GM12878 (cell line): ENCODE results near the gene NDUFA5. TPM values are rescaled to one million over a fixed set of nuclear protein-coding genes. Genes with fewer than 3 reads are reported as not detected.

Experiments
- ATAC-seq: fragments of 200-7000 bp; cut with Tn5 transposase; 3 replicates; pipeline ENCODE4 v1.9.1; 2020; ENCODE audit warnings: mild to moderate bottlenecking, moderate library complexity
- Bru-seq: library from RNA; stranded (reverse); fragments of 400-500 nt; gene quantifications from one replicate; lab custom pipeline; 2021; lab: Mats Ljungman, UMichigan
- BruChase-seq, 2 experiments: library from RNA; stranded (reverse); fragments of 400-500 nt; gene quantifications; one replicate each; lab custom pipeline; 2021; lab: Mats Ljungman, UMichigan
- BruUV-seq: library from RNA; stranded (reverse); fragments of 400-500 nt; replicated peaks from 2 replicates; lab custom pipeline; 2021; lab: Mats Ljungman, UMichigan
- CTCF ChIA-PET: fragments of 300-600 bp; sonication (Branson Sonifier 250); formaldehyde crosslinking; extraction: SDS; loops from one replicate; lab custom pipeline; 2021; ENCODE audit warnings: inconsistent platforms; lab: Yijun Ruan, JAX
- POLR2A ChIA-PET: fragments of 350-600 bp; formaldehyde crosslinking; extraction: SDS; loops from one replicate; lab custom pipeline; 2021; ENCODE audit warnings: inconsistent platforms; lab: Charles Lee
- RAD21 ChIA-PET: fragments of 300-600 bp; sonication (Branson Sonifier 250); formaldehyde crosslinking; loops from one replicate; lab custom pipeline; 2023; ENCODE audit warnings: antibody characterized with exemption; ENCODE audit not compliant: unreplicated experiment; lab: Charles Lee
- SMC1A ChIA-PET: fragments of 300-600 bp; sonication (Branson Sonifier 250); formaldehyde crosslinking; loops from one replicate; lab custom pipeline; 2023; ENCODE audit not compliant: unreplicated experiment, uncharacterized antibody; lab: Charles Lee
- DNase-seq: peaks from one replicate; pipeline ENCODE4 v3.0.0-alpha.2; 2011; ENCODE audit warnings: low read depth, low spot score
- FAIRE-seq: peaks from 3 replicates; lab custom pipeline; 2011; peaks lifted over from hg19 to GRCh38; lab: Jason Lieb, UNC
- H2AFZ ChIP-seq: 2 replicates; pipeline ENCODE4 v1.6.0; 2011; ENCODE audit warnings: low read depth, low read length, control low read depth; ENCODE audit not compliant: control insufficient read depth
- H3K27ac ChIP-seq: 2 replicates; pipeline ENCODE4 v1.5.1; 2011; ENCODE audit warnings: control low read depth; ENCODE audit not compliant: control insufficient read depth, insufficient read depth
- H3K27me3 ChIP-seq, 2 experiments: replicated peaks in 1 of 2; 2 replicates each; pipeline versions ENCODE4 v1.6.0 to v1.6.1; 2011; ENCODE audit warnings: low read length in 1 of 2; ENCODE audit not compliant: control insufficient read depth in 2 of 2, insufficient read depth in 2 of 2
- H3K36me3 ChIP-seq, 2 experiments: 2 replicates each; pipeline ENCODE4 v1.5.1; 2011; ENCODE audit warnings: low read length in 1 of 2; ENCODE audit not compliant: control insufficient read depth in 2 of 2, insufficient read depth in 2 of 2
- H3K4me1 ChIP-seq: 2 replicates; pipeline ENCODE4 v1.6.1; 2011; ENCODE audit warnings: mild to moderate bottlenecking, low read length, moderate library complexity, mixed read lengths; ENCODE audit not compliant: control insufficient read depth, insufficient read depth
- H3K4me2 ChIP-seq: 2 replicates; pipeline ENCODE4 v1.6.0; 2011; ENCODE audit warnings: control low read depth; ENCODE audit not compliant: control insufficient read depth, insufficient read depth
- H3K4me3 ChIP-seq: fragments of 200-600 bp; sonication (generic); 2 replicates; pipeline ENCODE4 v1.5.1; 2016
- H3K79me2 ChIP-seq: 2 replicates; pipeline ENCODE4 v1.6.0; 2011; ENCODE audit warnings: low read length; ENCODE audit not compliant: control insufficient read depth, insufficient read depth
- H3K9ac ChIP-seq: 2 replicates; pipeline ENCODE4 v1.8.0; 2011; ENCODE audit warnings: low read length, control low read depth, mixed read lengths; ENCODE audit not compliant: control insufficient read depth, insufficient read depth
- H3K9me3 ChIP-seq: replicated peaks from 3 replicates; pipeline ENCODE4 v1.5.1; 2011; ENCODE audit warnings: mild to moderate bottlenecking, low read length; ENCODE audit not compliant: control insufficient read depth, insufficient read depth
- H4K20me1 ChIP-seq: 2 replicates; pipeline ENCODE4 v1.6.0; 2011; ENCODE audit not compliant: control insufficient read depth, insufficient read depth
- CBFB ChIP-seq: IDR thresholded peaks from 2 replicates; pipeline ENCODE4 v1.6.1; 2016; ENCODE audit warnings: antibody characterized with exemption, low read depth
- CREM ChIP-seq: IDR thresholded peaks from 2 replicates; pipeline ENCODE4 v1.6.1; 2014; ENCODE audit warnings: antibody characterized with exemption, low read depth
- EED ChIP-seq: sonication (generic); IDR thresholded peaks from 2 replicates; pipeline ENCODE4 v1.6.1; 2016; ENCODE audit warnings: antibody characterized with exemption, low read depth
- FOXK2 ChIP-seq: fragments of 450-650 bp; IDR thresholded peaks from 2 replicates; pipeline ENCODE4 v1.6.1; 2017; ENCODE audit warnings: mild to moderate bottlenecking, moderate library complexity
- MTA2 ChIP-seq: fragments of 450-650 bp; IDR thresholded peaks from 2 replicates; pipeline ENCODE4 v1.6.1; 2016; ENCODE audit warnings: low read depth, mild to moderate bottlenecking, moderate library complexity
- PAX5 ChIP-seq: IDR thresholded peaks from 2 replicates; pipeline ENCODE4 v1.6.1; 2011; ENCODE audit warnings: low read depth, low read length, borderline replicate concordance
- PKNOX1 ChIP-seq: fragments of 450-650 bp; IDR thresholded peaks from 2 replicates; pipeline ENCODE4 v1.6.1; 2016; ENCODE audit warnings: mild to moderate bottlenecking
- RCOR1 ChIP-seq: conservative IDR thresholded peaks from 2 replicates; pipeline ENCODE4 v1.6.1; 2012; ENCODE audit warnings: low read depth, low read length, improper control_type of control experiment
- RFX5 ChIP-seq: IDR thresholded peaks from 2 replicates; pipeline ENCODE4 v1.6.1; 2011; ENCODE audit warnings: low read depth, low read length, improper control_type of control experiment
- SIX5 ChIP-seq: IDR thresholded peaks from 2 replicates; pipeline ENCODE4 v1.6.1; 2011; ENCODE audit warnings: mild to moderate bottlenecking, low read depth, low read length, moderate library complexity; ENCODE audit not compliant: severe bottlenecking
- SREBF1 ChIP-seq: IDR thresholded peaks from 2 replicates; pipeline ENCODE4 v1.6.1; 2012; ENCODE audit warnings: mild to moderate bottlenecking, low read length
- SREBF2 ChIP-seq: IDR thresholded peaks from 2 replicates; pipeline ENCODE4 v1.6.1; 2012; ENCODE audit warnings: mild to moderate bottlenecking, low read length
- TARDBP ChIP-seq: IDR thresholded peaks from 2 replicates; pipeline ENCODE4 v1.6.1; 2016; ENCODE audit warnings: borderline replicate concordance
- WGBS: methylation state at CpG from one replicate; pipeline ENCODE4 v1.1.6; 2016; ENCODE audit warnings: low lambda C conversion rate; ENCODE audit not compliant: insufficient replicate concordance, insufficient coverage; ENCODE audit errors: missing lambda C conversion rate; 5-methylcytosine and 5-hydroxymethylcytosine counted together
- in situ Hi-C: fragments of 300-500 bp; cut with MboI; formaldehyde crosslinking; loops from 9 replicates; pipeline ENCODE4 v1.14.3; 2018; ENCODE audit warnings: mixed read lengths
- intact Hi-C: fragments of 100-400 bp; cut with micrococcal nuclease; formaldehyde crosslinking; loops from one replicate; pipeline ENCODE4 v1.14.2; 2022; ENCODE audit not compliant: unreplicated experiment
- long read RNA-seq, 2 experiments: library from polyadenylated mRNA; unstranded; transcript quantifications; one replicate each; pipeline ENCODE4 v2.0.0, GENCODE V29; 2019 to 2020
- polyA minus RNA-seq, 3 experiments: library from RNA; depleted of rRNA, polyadenylated mRNA; stranded (reverse); fragments of >200 nt; gene quantifications; 2 replicates each; pipeline ENCODE4 v1.2.3, GENCODE V29; 2011
- polyA plus RNA-seq, 11 experiments: library from polyadenylated mRNA; depleted of rRNA in 4 of 11; unstranded in 6 of 11; stranded (reverse) in 5 of 11; fragments of >200 nt; fragmentation: Nextera tagmentation in 4 of 11; fragmentation: Illumina TruSeq in 1 of 11; extraction: Ambion mirVana in 4 of 11; extraction: Trizol in 1 of 11; gene quantifications; 1 replicate in 1 of 11; 2 replicates in 10 of 11; pipeline versions ENCODE4 v1.2.1 to v1.2.3, GENCODE V29; 2011 to 2016; ENCODE audit warnings: inconsistent platforms in 2 of 11, missing spikeins in 2 of 11, low read depth in 1 of 11
- total RNA-seq, 4 experiments: library from RNA; depleted of rRNA in 3 of 4; stranded (reverse); fragments of >200 nt in 3 of 4; fragmentation: Illumina TruSeq in 1 of 4; extraction: Trizol in 1 of 4; gene quantifications; 2 replicates each; pipeline versions ENCODE4 v1.2.1 to v1.2.3, GENCODE V29; 2013 to 2021
- TF ChIP-seq, protein P1 (sequence below): IDR thresholded peaks from 2 replicates; pipeline ENCODE4 v1.6.1; 2012; ENCODE audit warnings: low read length, inconsistent platforms
- TF ChIP-seq, protein P2 (sequence below): IDR thresholded peaks from 2 replicates; pipeline ENCODE4 v1.6.1; 2012; ENCODE audit warnings: low read depth, low read length, improper control_type of control experiment

Gene NDUFA5
- total RNA-seq (2013; cell fraction: nucleolus; rRNA removed): 45.8 and 47.9 TPM in 2 replicates
- total RNA-seq (2014; rRNA removed) (51.7 and 65.3 TPM in 2 replicates), total RNA-seq (2014; rRNA removed; fragmentation: Illumina TruSeq; extraction: Trizol) (96.3 and 101 TPM in 2 replicates), total RNA-seq (2021) (58.4 and 61.4 TPM in 2 replicates), polyA plus RNA-seq (2011; rRNA removed) (70.7 and 152 TPM in 2 replicates), polyA plus RNA-seq (2014; fragmentation: Illumina TruSeq; extraction: Trizol) (77.4 and 97.3 TPM in 2 replicates), polyA plus RNA-seq (2014; fragmentation: Nextera tagmentation; extraction: Ambion mirVana) (100 to 1,000 TPM; 183 to 209 TPM), polyA plus RNA-seq (2014; rRNA removed) (48.6 and 51.0 TPM in 2 replicates), polyA plus RNA-seq (2016; fragmentation: Nextera tagmentation; extraction: Ambion mirVana) (100 to 1,000 TPM; 163 to 175 TPM), polyA minus RNA-seq (2011; rRNA and poly(A)+ RNA removed) (10.7 and 11.3 TPM in 2 replicates), Bru-seq, nascent RNA (percentile 94 among the genes with signal in this experiment), BruChase-seq, experiment 1, labeled RNA remaining after a 6-hour chase (percentile 91 among the genes with signal in this experiment), BruChase-seq, experiment 2, labeled RNA remaining after a 2-hour chase (percentile 88 among the genes with signal in this experiment)
- polyA plus RNA-seq (2011; ENCODE audit: low read depth): 17.5 TPM
- 6.7 and 8.0 TPM in 2 replicates for polyA plus RNA-seq (2011; cell fraction: cytosol; rRNA removed)
- polyA plus RNA-seq (2011; cell fraction: nucleus; rRNA removed): 16.7 and 22.4 TPM in 2 replicates
- polyA plus RNA-seq (2012): 43.2 and 44.3 TPM in 2 replicates
- 9.8 and 16.6 TPM in 2 replicates for polyA minus RNA-seq (2011; cell fraction: cytosol; rRNA and poly(A)+ RNA removed)
- polyA minus RNA-seq (2011; cell fraction: nucleus; rRNA and poly(A)+ RNA removed): 30.6 and 39.8 TPM in 2 replicates
- long read RNA-seq, experiment 1, transcript NDUFA5-202 (4 exons, 1,360 nt): minor isoform, 23 of 138 reads
- long read RNA-seq, experiment 1, transcript NDUFA5-201 (5 exons, 1,901 nt): major isoform, 102 of 138 reads
- long read RNA-seq, experiment 1, partial matches to known transcripts: 5 of 138 reads
- long read RNA-seq, experiment 1, other reads (novel, unspliced or antisense): 7 of 138 reads
- long read RNA-seq, experiment 2, transcript NDUFA5-201 (5 exons, 1,901 nt): major isoform, 864 of 953 reads
- long read RNA-seq, experiment 2, transcript NDUFA5-202 (4 exons, 1,360 nt): minor isoform, 37 of 953 reads
- long read RNA-seq, experiment 2, transcript NDUFA5-211 (4 exons, 1,504 nt): minor isoform, 9 of 953 reads
- long read RNA-seq, experiment 2, transcript NDUFA5-212 (4 exons, 1,432 nt): minor isoform, 7 of 953 reads
- long read RNA-seq, experiment 2, partial matches to known transcripts: 12 of 953 reads
- long read RNA-seq, experiment 2, other reads (novel, unspliced or antisense): 19 of 953 reads

DNA sequence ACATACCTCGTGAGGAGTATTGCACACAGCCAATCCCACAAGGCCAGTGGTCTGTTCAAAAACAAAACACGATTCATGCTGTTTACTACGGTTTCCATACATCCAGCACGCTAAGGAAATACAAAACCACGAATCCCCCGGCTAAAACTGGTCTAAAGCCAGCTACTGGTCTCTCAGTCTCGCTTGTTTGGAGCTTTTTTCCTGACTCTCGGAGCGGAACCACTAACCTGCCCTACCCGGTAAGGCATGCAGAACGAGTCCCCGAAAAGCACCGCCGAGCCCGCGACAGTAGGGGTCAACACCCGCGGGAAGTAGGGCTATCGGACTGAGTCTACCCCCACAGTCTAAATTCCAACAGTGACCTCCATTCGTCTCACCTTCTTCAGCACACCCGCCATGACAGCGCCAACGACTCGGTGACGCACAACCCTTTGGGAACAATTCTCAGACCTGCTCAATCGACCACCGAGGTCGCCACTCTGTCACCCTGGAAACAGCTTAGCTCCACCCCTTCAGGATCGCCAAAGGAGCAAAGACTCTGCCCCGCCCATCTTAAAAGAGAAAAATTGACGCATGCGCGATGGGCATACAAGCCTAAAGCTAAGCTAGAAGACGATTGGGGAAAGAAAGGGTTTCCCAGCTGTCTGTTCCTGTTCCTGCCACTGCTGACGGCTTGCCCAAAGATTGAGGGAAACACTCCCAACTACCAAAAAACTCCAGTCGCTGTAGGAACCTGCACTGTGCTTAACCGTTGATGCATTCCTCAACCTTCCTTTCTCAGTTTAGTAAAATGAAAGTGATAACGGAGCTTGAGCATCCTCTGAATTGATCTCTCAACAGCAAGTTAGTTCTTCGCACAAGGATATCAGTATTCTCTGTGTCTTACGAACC, at the start of gene NDUFA5:
TSS of gene NDUFA5 (minus strand) at position 421 of the 891 bp plus-strand sequence. CDS start at position 398, 23 bp downstream.
- no TSS peak for BruUV-seq
- in situ Hi-C loops: no loop called here
- ChIA-PET SMC1A (interaction anchor here (0.9 to 2.6 kb wide), 7 partner anchors 13 to 1007 kb away, joined by 3 to 18 read pairs (median 6); partner anchors contain the start of genes IQUB and WASL), RAD21 (interaction anchor here (0.9 to 1.8 kb wide), 4 partner anchors 10 to 192 kb away, joined by 4 to 6 read pairs (median 4); partner anchors contain the start of genes IQUB and WASL), CTCF (interaction anchor here (0.6 to 3.0 kb wide), 13 partner anchors 9 to 307 kb away, joined by 3 to 11 read pairs (median 4); no protein-coding TSS in a partner anchor), POLR2A (interaction anchor here (0.9 to 2.4 kb wide), 4 partner anchors 9 to 44 kb away, joined by 3 to 7 read pairs (median 6); partner anchors contain the start of gene IQUB)
- H3K36me3 ChIP-seq: peaks cover 1 to 3% of the 10 kb centered on the region in 2 experiments; a peak in 3 of 4 replicates
- no peaks in the 10 kb centered on the region; the same call in 2 of the 3 replicates for H3K9me3 ChIP-seq
- peak; percentile 97 for ATAC-seq
- peak; percentile 95 for DNase-seq
- peak within 1 kb of the TSS; percentile 90 for H3K4me3 ChIP-seq
- no peaks in the 10 kb centered on the region for H3K4me1 ChIP-seq
- 1% methylated on average over 40 of the region's 40 CpGs for WGBS
- H4K20me1 ChIP-seq: no peaks in the 10 kb centered on the region
- H3K9ac ChIP-seq: peak within 1 kb of the TSS; percentile 82
- peak within 1 kb of the TSS; percentile 85 for H3K27ac ChIP-seq
- H2AFZ ChIP-seq: peak within 1 kb of the TSS; percentile 100
- peaks cover 15% of the 10 kb centered on the region for H3K79me2 ChIP-seq
- H3K4me2 ChIP-seq: peak within 1 kb of the TSS; percentile 83
- intact Hi-C loops: loop anchor here (1.0 to 10.0 kb wide), 2 partner anchors 22 to 1367 kb away; partner anchors contain the start of gene POT1
- FAIRE-seq: peak; percentile 99
- no peaks in the 10 kb centered on the region for H3K27me3 ChIP-seq
- TF ChIP-seq CREM (peak; percentile 95), SREBF1 (0 out of 2 replicates have a peak, but pooled peaks have one; percentile 25), PAX5 (peak; percentile 89), RCOR1 (peak; percentile 56; the same call in 1 of the 2 replicates), SREBF2 (no peak), CBFB (no peak; the same call in 1 of the 2 replicates), FOXK2 (no peak), EED (0 out of 2 replicates have a peak, but pooled peaks have one; percentile 28), RFX5 (no peak), SIX5 (peak; percentile 47), PKNOX1 (peak; percentile 88), MTA2 (0 out of 2 replicates have a peak, but pooled peaks have one; percentile 24), TARDBP (no peak)
- TF ChIP-seq, protein P1, sequence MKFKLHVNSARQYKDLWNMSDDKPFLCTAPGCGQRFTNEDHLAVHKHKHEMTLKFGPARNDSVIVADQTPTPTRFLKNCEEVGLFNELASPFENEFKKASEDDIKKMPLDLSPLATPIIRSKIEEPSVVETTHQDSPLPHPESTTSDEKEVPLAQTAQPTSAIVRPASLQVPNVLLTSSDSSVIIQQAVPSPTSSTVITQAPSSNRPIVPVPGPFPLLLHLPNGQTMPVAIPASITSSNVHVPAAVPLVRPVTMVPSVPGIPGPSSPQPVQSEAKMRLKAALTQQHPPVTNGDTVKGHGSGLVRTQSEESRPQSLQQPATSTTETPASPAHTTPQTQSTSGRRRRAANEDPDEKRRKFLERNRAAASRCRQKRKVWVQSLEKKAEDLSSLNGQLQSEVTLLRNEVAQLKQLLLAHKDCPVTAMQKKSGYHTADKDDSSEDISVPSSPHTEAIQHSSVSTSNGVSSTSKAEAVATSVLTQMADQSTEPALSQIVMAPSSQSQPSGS: no peak
- TF ChIP-seq, protein P2, sequence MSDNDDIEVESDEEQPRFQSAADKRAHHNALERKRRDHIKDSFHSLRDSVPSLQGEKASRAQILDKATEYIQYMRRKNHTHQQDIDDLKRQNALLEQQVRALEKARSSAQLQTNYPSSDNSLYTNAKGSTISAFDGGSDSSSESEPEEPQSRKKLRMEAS: peak; percentile 29; the same call in 1 of the 2 replicates
